DMS79 (cell line): ENCODE data around the gene LETM1.
A peak's percentile ranks its signal among the peaks of the same experiment; 100 is the strongest.

ENCODE experiments used
- DNase-seq: peaks from one replicate; lab custom pipeline; 2025; lab: John Stamatoyannopoulos, UW

Gene LETM1

DNA sequence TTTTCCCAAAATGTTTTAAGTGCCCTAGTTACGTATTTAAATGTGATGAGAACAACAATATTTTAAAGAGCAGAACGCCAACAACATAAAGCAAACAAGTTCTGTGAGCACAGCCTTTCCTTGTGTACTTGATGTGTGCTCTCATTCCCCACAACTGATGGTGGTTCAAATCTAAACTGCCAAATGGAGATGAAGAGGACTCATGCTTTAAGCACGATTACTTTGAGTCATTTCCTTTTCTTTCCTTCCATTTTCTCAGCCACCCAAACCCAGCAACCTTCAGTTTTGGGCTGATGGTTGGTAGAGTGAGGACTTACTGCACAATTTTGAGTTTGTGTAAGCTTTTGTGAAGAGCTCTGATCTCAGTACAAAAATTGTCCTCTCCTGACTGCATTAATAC is 16.9 kb upstream of the LETM1 start:
- DNase-seq, result no peak

DNA sequence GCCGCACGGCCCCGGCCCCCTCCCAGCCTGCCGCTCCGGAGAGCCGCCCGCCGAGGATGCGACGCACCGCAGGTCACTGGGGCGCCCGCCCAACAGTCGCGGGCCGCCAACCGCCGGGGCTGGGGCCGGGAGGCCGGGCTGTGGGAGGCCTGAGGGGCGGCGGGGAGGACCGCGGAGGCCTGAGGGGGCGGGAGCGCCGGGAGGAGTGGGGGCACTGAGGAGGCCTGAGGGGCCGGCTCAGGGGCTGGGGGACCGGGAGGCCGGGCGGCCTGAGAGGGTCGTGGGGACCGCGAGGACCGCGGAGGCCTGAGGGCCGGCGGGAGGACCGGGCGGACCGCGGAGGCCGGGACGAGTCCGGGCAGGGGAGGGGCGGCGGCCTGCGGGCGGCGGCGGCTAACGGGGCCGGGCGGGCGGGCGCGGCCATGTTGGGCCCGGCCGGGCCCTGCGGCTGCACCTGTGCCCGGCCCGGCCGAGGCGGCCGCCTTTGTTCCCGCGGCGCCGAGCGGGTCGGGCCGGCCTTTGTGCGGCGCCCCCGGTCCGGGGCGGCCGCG is 15.6 kb upstream of the LETM1 start:
- DNase-seq, result no peak

DNA sequence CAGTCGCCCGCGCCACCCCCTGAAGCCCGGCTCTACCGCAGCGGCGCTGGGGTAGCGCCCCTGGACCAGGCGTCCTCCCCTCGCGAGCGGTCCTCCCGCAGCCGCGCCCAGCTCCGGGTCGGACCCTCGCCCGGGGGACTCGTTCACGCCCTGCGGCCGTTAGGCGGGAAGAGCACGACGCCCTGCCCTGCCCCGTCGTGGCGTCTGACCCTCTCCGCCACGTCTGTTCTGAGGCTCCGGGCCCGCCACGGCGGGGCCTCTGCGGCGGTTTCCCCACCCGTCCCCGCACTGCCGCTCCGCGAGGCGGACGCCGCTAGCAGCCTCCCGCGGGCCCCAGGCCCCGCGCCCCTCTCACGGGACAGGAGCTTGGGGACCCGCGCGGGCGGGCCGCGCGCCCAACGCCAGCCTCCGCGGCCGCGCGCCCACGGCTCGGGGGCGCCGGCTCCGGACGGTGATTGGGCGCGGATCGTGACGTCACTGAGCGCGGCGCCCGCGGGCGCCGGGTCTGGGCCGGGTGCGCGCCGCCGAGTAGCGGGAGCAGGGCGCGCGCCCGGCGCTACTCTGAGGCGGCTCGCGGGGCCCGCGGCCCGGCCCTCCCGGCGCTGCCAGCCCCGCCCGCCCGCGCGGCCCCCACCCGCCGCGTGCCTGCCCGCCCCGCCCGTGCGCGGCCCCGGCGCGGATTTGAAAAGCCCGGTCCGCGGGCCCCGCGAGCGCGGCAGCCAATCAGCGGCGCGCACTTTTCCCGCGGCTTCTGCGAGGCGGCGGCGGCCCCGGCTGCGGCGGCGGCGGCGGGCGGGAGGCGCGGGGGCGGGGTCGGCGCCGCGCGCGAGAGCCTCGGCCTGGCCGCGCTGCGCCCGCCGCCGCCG is 14.9 kb upstream of the LETM1 start, which contains the start of gene NSD2:
Gene NSD2 (plus strand): TSS at position 816 of the 866 bp plus-strand sequence. CDS start 29,262 bp downstream, outside the sequence.
- peak; percentile 36 for DNase-seq

DNA sequence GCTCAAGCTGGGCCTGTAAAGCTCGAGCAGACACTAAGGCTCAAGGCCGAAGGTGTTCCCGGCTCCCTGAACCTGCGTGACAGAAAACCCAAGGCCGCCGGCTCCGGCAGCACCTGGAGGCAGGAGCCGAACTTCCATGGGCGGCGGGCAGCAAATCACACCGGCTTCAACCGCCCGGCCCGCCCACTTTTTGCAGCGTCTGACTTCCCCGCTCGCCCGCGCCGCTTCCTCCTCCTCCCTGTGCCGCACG is 14.3 kb upstream of the LETM1 start:
- DNase-seq, result peak; percentile 17

DNA sequence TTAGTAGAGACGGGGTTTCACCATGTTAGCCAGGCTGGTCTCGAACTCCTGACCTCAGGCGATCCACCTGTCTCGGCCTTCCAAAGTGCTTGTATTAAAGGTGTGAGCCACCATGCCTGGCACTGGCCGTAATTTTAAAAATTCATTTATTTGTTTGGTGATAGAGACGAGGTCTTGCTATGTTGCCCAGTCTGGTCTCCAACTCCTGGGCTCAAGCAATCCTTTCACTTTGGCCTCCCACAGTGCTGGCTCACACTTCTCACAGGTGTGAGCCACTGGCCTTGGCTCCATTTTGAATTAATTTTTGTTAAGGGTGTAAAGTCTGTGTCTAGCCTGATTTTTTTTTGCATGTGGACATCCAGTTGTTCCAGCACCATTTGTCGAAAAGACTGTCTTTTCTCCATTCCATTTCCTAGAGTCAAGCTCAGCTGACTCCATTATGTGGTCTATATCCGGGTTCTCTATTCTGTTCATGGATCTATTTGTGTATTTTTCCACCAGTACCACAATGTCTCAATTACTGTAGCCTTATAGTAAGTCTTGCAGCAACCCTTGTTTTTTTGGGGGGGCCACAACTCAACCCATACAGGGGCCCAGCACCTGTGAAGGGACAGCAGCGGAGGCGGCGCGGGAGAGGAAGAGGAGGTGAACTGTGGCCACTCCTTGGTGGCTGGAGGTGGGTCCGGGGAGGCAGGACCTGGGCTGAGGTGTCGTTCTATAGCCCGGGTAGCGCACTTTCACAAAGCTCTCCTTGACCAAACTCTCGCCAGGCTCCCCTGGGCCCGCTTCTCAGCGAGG is 13.8 kb upstream of the LETM1 start:
- no peak for DNase-seq

DNA sequence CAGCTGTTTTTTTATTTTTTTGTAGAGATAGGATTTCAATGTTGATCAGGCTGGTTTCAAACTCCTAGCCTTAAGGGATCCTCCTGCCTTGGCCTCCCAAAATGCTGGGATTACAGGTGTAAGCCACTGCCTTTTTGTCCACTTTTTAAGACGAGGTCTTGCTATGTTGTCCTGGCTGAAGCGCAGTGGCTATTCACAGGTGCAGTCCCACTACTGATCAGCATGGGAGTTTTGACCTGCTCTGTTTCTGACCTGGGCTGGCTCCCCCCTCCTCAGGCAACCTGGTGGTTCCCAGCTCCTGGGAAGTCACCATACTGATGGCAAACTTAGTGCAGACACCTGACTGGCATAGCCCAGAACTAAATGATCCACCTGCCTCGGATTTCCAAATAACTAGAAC is 13.0 kb upstream of the LETM1 start:
- DNase-seq, result no peak

DNA sequence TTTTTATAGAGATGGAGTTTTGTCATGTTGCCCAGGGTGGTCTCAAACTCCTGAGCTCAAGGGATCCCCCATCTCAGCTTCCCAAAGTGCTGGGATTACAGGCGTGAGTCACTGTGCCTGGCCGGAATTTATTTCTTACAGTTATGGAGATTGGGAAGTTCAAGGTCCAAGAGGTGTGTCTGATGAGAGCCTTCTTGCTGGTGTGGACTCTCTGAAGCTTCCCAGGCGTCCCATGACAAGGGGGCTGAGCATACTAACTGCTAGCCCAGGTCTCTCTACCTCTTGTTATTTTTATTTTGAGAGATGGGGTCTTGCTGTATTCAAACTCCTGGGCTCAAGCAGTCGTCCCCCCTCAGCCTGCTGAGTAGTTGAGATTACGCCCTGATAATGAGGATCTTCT is 12.3 kb upstream of the LETM1 start:
- no peak for DNase-seq

DNA sequence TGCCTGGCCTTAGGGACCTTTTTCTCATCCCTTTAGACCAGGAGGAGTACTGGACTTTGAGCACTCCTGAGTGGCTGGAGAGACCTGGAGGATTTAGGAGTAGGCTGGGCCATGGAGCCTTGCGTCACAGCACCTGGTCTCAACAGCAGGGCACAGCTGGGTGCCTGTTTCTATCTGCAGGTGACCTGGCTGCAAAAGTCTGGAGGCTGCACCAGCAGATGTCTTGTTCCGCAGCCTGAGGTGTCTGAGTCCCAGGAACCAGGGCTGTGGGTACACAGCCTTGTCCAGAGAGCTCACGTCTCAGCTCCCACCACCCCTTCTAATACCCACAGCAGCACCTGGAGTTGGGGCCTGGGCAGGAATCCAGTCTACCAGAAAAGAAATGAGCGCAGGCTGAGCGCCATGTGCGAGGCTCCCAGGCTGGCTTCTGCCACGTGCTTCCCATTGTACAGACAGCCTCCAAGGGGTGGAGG is 10.3 kb upstream of the LETM1 start:
- DNase-seq, result no peak

DNA sequence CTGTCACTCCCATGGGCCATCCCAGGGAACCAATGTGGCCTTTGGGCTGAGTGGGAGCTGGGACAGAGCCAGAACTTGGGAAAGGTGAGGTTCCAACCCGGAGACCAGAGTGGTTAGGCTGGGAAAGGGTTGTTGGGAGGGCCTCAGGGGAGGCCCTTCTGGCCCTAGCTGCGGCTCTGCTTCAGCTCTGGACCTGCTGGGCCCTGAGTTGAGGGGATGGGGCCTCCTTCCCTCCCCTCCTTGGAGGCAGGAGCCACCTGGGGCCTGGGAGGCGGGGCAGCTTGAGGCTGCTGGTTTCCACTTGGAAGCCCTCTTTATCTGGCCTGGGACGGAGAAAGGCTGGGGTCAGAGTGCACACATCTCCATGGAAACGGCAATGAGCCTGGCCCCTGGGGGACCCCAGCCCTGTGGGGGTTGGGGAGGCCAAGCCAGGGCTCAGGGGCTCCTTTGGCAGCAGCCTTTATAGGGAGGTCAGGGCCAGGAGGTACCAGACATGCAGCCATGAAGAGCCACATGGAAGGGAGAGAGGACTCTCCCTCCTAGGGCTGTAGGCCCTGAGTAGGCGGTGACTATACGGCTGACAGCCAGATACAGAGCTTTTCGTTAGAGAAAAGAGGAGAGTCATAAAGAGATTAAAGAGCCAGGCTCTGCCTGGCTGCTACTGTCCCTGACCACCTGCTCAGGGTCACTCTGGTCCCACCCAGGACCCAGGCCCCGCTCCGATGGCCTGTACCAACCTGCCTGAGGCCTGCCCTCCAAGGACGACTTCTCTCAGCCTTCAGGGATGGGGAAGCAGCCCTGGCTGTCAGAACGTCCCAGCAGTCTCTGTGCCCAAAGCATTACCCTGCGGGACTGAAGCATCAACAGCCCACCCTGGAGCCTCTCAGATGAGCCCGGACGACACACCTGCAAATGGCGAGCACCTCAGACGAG is 8.4 kb upstream of the LETM1 start:
- no peak for DNase-seq

DNA sequence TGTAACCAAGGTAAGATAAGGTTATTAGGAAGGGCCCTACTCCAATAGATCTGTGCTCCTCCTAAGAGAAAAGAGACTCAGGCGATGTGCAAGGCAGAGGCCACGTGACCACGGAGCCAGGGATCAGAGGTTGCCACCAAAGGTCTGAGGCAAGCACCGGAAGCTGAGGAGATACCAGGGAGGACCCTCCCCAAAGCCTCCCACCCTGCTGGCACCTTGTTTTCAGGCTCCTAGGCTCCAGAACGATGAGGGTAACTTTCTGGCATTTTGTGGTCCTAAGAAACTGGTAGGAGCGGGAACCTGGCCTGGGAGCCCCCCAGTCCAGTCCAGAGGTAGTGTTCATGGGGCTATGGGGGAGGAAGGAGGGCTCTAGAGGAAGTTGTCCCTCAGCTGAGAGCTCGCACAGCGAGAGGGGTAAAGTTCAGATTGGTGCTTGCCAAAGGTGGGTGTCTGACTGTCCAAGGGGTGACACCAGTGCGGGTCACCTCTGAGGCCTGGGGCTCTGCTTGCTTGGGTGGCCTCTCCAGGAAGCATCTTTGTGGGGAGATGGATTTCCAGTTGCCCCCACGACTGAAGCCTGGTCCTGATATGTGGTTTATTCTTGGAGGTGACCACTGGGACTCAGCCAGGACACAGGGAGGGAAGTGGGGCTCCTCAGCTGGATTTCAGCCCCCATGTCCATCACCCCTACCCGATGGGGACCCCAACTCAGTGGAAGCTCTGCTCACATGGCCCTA is 7.5 kb upstream of the LETM1 start:
- no peak for DNase-seq

DNA sequence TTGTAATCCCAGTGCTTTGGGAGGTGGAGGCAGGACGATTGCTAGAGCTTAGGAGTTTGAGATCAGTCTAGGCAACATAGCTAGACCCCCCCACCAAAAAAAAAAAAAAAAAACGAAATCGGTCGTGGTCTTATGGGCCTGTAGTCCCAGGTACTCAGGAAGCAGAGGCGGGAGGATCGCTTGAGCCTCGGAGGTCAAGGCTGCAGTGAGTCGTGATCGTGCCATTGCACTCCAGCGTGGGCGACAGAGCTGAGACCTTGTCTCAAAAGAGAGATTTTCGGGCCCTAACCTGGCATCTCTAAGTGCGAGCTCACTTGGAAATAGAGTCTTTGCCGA is 7.0 kb upstream of the LETM1 start:
- no peak for DNase-seq

DNA sequence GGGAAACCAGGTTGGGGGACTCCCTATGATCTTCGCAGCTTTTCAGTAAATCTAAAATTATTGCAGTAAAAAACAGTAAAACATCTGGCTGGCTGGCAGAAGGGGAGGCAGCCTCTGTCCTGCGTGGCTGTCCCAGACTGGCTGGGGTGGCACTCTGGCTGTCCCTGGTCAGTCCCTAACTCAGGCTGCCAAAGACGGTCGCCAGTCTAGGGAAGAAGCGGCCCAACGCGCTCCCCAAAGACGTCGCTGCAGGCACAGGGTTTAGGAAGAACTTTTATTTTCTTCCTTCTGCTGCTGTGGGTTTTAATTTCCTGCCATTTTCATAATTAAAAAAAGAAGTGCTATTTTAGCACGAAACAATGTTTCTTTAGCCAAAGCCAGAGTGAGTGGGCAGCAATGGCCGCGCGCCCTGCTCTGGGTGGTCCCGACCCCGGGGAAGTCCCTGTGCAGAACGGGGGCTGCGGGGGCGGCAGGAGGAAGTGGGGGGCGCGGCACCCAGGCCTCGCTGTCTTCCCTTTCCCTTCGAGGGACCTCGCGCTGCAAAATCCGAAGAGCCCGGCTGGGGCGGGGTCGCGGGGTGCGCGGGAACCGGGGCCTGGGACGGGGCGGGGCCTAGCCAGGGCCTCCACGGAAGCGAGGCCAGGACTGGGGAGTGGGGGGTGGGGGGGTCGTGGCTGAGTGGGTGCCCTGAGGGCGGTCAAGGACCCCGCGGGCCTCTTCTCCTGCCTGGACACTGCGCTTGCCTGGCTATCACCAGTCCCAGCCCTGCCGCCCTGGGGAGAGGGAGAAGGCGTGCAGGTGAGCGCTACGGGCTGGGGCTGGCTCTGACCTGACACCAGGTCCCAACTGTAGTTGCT is 6.3 kb upstream of the LETM1 start:
- DNase-seq, result no peak

DNA sequence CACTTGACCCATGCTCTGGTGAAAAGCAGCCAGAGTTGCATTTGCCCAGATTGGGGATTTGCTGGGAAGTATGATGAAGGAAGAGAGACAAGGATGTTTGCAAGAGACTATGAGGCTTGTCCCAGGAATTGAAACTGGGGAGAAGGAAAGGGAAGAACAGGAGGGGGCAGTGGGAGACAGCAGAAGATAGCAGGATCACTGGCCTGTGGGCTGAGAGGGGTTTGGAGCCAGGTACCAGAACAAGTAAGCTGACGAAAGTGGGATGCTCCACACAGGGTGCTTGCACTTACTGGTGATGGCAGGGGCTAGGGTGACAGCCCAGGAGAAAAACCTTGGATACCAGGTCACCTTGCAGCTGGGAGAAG is 3.4 kb upstream of the LETM1 start:
- DNase-seq, result no peak

DNA sequence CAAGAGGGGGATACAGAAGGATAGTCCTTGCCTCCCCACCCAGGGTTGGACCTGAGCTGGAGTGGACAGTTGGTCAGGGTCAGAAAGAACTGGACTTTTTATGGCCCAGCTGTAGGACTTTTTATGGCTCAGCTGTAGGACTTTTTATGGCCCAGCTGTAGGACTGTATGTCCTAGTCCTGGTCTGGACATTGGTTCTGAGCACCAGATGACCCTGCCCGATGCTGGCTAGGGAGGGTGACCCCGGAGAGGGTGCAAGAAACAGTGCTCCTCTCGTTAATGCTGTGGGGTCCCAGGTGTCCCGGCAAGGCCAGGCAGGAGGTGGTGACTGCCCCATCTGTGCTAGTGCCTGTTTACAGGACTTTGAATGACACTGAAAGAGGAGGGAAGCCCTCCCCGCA is 2.0 kb upstream of the LETM1 start:
- no peak for DNase-seq

DNA sequence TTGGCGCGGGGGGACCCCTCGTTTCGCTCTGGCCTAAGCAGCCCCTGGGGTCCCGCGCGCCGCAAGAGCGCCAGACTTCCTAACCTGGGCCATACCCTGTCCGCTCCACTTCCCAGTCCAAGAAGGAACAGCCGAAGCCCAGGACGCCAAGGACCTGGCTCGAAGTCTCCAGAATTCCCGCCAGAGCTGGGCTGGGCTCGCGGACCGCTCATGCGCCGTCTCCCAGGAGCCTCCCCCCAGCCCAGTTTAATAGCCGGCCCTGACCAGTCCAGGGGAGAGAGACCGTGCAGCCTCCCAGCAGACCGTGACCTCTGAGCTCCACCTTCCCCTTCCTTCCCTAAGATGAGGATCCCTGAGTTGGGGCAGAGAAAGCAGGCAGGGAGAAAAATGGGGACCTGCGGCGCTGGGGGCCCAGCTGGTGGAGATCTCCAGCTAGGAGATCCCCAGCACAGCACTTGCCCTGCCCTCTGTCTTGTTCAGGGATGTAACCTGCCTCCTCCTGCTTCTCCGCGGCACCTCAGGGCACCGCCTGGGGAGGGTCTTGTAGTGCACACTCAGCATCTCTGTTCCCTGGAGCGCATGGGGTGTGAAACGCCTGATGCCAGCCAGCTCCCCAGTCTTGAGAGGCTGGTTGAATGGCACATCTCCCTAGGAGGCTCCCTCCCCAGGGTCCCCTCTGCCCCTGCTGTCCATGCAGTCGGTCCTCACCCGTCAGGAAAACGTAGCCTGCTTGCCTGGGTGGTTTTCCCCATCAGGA is 1.2 kb upstream of the LETM1 start:
- DNase-seq, result no peak

DNA sequence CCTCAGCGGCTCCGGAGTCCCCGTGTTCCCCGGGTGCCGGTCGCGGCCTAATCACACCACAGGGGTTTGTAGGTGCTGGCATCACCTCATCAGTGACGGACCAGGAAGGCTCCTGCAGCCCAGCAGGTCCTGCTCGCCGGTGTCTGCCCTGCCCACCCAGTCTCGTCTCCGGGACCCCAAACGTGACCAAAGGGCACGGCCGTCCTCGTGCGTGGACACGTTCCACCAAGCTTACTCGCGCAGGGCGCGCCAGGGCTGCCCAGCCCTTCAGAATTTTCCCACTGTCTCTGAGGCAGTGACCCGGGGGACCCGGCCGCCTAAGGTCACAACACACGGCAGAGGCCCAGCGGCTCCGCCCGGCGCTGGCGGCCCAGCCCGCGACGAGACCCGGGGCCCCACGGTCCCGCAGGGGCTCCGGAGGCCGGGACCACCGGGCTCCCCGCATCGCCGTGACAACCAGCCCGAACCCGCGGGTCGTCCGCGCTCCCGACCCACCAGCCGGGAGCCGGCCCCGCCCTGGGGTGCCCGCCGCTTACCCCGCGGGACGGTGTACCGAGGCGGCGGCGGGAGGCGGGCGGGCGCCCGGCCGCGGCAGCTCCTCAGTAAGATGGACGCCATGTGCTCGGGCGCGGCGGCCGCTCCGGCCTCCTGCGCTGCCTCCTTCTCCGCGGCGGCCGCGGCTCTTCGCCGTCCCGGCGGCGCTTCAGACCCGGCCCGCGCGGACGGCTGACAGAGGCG is 454 bp downstream of the LETM1 start:
- no peak for DNase-seq

DNA sequence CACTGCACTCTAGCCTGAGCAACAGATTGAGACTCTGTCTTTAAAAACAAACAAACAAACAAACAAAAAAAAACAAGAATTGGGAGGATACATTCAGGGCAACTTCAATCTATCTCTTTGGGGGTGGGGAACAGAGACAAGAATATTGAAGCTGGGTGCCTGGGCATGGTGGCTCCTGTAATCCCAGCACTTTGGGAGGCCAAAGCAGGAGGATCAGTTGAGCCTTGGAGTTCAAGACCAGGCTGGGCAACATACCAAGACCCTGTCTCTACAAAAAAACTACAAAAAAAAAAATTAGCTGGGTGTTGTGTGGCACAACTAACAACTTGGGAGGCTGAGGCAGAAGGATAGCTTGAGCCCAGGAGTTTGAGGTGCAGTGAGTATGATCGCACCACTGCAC is 1.2 kb downstream of the LETM1 start:
- no peak for DNase-seq

DNA sequence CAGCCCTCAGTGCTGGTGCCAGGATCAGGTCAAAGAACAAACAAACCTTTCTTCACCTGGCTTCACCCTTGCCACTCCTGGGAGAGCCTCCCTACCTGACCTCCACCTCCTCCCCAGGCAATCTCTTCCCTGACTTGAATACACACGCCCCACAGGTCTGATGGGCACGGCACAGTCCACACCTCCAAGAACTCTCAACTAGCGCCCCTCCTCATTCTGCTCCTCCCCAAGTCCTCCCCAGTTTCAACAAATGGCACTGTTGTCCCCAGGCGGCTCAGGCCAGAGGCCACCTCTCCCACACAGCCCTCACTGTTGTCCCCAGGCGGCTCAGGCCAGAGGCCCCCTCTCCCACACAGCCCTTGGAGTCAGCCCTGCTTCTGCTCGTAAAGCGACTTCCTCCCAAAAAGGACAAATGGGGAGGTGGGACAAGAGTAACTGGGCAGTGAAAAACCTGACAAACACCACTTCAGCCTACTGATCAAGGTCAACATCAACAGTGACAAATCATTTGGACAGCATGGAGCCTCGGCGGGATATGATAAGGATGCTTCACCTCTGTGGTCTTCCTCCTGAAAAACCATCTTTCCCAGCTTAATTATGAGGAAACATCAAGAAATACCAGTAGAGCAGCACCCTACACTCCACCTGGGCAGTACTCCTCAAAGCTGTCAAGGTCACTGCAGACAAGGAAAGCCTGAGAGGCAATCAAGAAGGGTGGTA is 2.9 kb downstream of the LETM1 start:
- DNase-seq, result no peak
